ENCODE results near the gene HMX3. TPM values are rescaled to one million over a fixed set of nuclear protein-coding genes. Genes with fewer than 3 reads are reported as not detected.
A peak's percentile ranks its signal among the peaks of the same experiment; 100 is the strongest.

Gene HMX3
- total and polyA plus RNA-seq, 8 donors: 0.07 to 0.53 (median 0.29) TPM; not detected in 5

DNA sequence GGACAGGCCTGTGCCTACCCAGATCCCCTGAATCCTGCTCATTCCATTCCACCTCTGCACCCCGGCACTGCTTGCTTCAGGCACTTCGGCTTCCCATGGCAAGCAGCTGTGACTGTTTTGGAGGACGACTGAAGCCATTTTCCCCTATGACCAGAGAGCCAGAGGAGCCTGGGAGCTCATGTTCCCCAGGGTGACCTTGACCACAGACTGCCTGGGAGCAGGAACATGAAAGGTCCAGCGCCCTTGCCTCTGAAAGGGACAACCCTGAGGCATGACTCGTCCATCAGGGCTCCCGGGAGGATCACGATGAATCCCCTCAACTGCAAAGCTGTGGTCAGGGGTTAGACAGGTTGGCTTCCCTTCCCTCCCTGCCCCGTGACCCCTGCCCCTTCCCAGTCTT lies 16.7 kb upstream of the HMX3 start:
- intact Hi-C loops (cut with DNase I): no loop called here
- no peak overlapping the region for H3K27ac ChIP-seq
- H3K9me3 ChIP-seq: no peaks in the 10 kb centered on the region
- no peak for ATAC-seq
- FAIRE-seq: no peak
- no peaks in the 10 kb centered on the region for H3K36me3 ChIP-seq
- no peak overlapping the region for H3K4me3 ChIP-seq
- H3K4me1 ChIP-seq: no peaks in the 10 kb centered on the region
- no peak for TF ChIP-seq CTCF (IDR thresholded peaks at IDR 0.05)
- 55 to 58% methylated on average over 8 of the region's 8 CpGs for WGBS, 2 donors
- no peak for DNase-seq
- H3K27me3 ChIP-seq: peaks cover 0 to 12% (median 5%) of the 10 kb centered on the region in 4 donors

DNA sequence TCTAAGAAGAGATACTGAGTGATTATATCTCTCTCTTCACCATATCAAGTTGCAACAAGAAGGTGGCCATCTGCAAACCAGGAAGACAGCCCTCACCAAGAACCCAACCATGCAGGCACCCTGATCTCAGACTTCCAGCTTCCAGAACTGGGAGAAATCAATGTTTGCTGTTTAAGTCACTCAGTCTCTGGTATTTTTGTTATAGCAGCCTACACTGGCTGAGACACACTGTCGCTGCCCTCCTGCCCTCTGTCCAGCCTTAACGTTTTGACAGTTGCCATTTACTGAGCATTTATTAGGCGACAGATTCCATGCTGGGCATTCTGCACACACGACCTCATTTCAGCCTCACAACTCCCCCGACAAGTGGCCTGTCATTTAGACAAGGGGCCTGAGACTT lies 9.5 kb upstream of the HMX3 start:
- ATAC-seq (no peak), FAIRE-seq (no peak), DNase-seq (no peak)
- TF ChIP-seq CTCF (IDR thresholded peaks at IDR 0.05): no peak
- H3K4me3 ChIP-seq: no peak overlapping the region
- intact Hi-C loops (cut with DNase I): loop anchor here in 1 of 3 donors (10.0 kb wide), 1 partner anchor 429 kb away; no protein-coding TSS in a partner anchor
- 60 to 67% methylated on average over 5 of the region's 5 CpGs for WGBS, 2 donors
- H3K9me3 ChIP-seq: no peaks in the 10 kb centered on the region
- no peaks in the 10 kb centered on the region for H3K36me3 ChIP-seq
- H3K4me1 ChIP-seq: no peaks in the 10 kb centered on the region
- H3K27me3 ChIP-seq: peaks cover 0 to 9% (median 3%) of the 10 kb centered on the region in 4 donors
- no peak overlapping the region for H3K27ac ChIP-seq

DNA sequence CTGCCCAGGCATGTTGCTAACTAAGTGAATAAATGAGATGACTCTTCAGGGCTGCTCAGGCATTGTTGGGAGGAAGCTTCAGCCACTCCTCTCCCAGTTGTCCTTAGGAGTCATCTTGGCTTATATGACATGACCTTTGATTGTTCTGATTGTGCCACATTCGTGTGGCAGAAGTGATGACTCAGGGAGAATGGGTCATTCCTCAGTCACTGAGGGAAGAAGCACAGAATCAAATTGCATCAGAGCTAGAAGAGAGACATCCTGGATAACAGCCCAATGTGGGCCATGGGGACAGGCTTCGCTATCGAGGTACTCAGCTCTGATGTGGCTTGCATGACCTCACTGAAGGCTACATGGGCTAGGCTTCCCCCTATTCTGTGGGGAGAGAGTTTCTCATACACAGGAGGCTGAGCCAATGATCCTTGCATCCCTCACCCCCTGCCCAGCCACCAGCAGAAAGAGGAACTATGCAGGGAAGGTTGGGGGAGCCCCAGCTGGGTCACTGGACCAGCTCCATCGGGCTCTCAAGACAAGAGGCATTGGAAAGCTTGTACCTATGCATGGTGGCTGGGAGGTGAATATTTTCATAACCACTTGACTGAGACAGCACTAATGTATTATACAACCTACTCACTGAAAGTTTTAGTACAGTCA lies 6.0 kb upstream of the HMX3 start:
- FAIRE-seq (no peak), ATAC-seq (no peak), DNase-seq (no peak)
- Histone ChIP-seq H3K36me3 (no peaks in the 10 kb centered on the region), H3K4me3 (no peak overlapping the region), H3K4me1 (peaks cover 0 to 4% (median 0%) of the 10 kb centered on the region in 3 donors), H3K27me3 (peaks cover 0 to 31% (median 16%) of the 10 kb centered on the region in 4 donors), H3K9me3 (no peaks in the 10 kb centered on the region), H3K27ac (no peak overlapping the region)
- WGBS, 2 donors: 48 to 56% methylated on average over 4 of the region's 4 CpGs
- intact Hi-C loops (cut with DNase I): loop anchor here (5.0 to 10.0 kb wide), 4 partner anchors 255 to 435 kb away; no protein-coding TSS in a partner anchor
- TF ChIP-seq CTCF (IDR thresholded peaks at IDR 0.05): no peak

GRCh38 chr10:123132576-123133477 lies 2.9 kb upstream of the HMX3 start:
- Histone ChIP-seq H3K9me3 (no peaks in the 10 kb centered on the region), H3K4me3 (peak overlapping the region in 1 of 4 donors; percentile 29), H3K4me1 (peaks cover 0 to 25% (median 11%) of the 10 kb centered on the region in 3 donors), H3K27me3 (peaks cover 0 to 56% (median 31%) of the 10 kb centered on the region in 4 donors), H3K27ac (no peak overlapping the region), H3K36me3 (no peaks in the 10 kb centered on the region)
- 6 to 8% methylated on average over 48 of the region's 48 CpGs for WGBS, 2 donors
- peak; percentile 77 to 92 (median 86) for TF ChIP-seq CTCF (IDR thresholded peaks at IDR 0.05)
- DNase-seq: peak; percentile 69 to 94 (median 86)
- ATAC-seq: peak; percentile 79 to 95 (median 93)
- intact Hi-C loops (cut with DNase I): loop anchor here in 2 of 3 donors (5.0 to 10.0 kb wide), 3 partner anchors 252 to 432 kb away; no protein-coding TSS in a partner anchor
- no peak for FAIRE-seq
